ENCODE results near the gene PROSER2. TPM values are rescaled to one million over a fixed set of nuclear protein-coding genes. Genes with fewer than 3 reads are reported as not detected.

PROSER2 gene
- total and polyA plus RNA-seq, 2 donors (not counting 1 experiment from before 2014, with no cell fraction given): 0.07 TPM; not detected in 1

DNA sequence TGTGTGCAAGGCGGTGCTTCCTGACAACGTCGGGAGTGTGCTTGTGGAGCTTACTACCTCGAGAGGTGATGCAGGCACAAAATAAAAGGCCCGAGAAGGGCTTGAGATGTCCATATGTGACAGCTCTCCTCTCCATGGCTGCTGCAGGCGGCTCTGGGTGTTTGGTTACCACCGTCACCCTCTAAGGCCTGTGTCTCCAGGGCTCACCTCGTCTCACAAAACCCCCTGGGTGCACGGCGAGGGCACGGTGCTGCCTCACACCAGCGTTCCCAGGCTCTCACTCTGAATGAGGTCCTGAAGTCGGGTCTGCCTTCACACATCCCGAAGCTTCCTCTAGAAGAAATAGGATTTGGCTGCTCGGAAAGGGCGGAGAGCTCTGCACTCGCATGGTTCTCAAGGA lies 32.9 kb downstream of the PROSER2 start:
- Mint-ChIP-seq H3K4me1 (no peaks in the 10 kb centered on the region), H3K4me3 (no peak overlapping the region), H3K27ac (no peak overlapping the region), H3K9me3 (ENCODE audit: insufficient read depth) (no peaks in the 10 kb centered on the region), H3K27me3 (no peaks in the 10 kb centered on the region)
- Histone ChIP-seq H3K4me1 (ENCODE audit: control insufficient read depth in 2 of 2, insufficient read depth in 2 of 2, low read length in 2 of 2) (no peaks in the 10 kb centered on the region), H3K4me2 (replicated peaks; ENCODE audit: low read depth, low read length, poor library complexity, severe bottlenecking) (no peak overlapping the region), H3K9ac (ENCODE audit: low read length) (no peak overlapping the region), H2AFZ (ENCODE audit: insufficient read depth, low read depth, low read length, poor library complexity, severe bottlenecking) (no peak overlapping the region), H3K36me3 (replicated peaks in 1 of 2; ENCODE audit: control extremely low read depth in 1 of 2, control insufficient read depth in 1 of 2, extremely low read depth in 1 of 2, insufficient read depth in 2 of 2, low read length in 1 of 2) (no peaks in the 10 kb centered on the region), H3K27ac (ENCODE audit: low read length in 2 of 2) (no peak overlapping the region), H3K9me3 (ENCODE audit: control extremely low read depth in 1 of 3, control insufficient read depth in 2 of 3, insufficient read depth in 1 of 3, low read length in 2 of 3) (no peaks in the 10 kb centered on the region), H3K79me2 (ENCODE audit: control insufficient read depth, insufficient read depth, low read length) (no peaks in the 10 kb centered on the region), H3K4me3 (ENCODE audit: control extremely low read depth in 1 of 5, extremely low read depth in 1 of 5, insufficient read depth in 1 of 5, low read depth in 2 of 5, low read length in 4 of 5) (no peak overlapping the region), H3K27me3 (replicated peaks in 1 of 4; ENCODE audit: control extremely low read depth in 1 of 4, control insufficient read depth in 3 of 4, insufficient read depth in 4 of 4, low read length in 3 of 4) (no peaks in the 10 kb centered on the region), H4K20me1 (ENCODE audit: control insufficient read depth, insufficient read depth, low read length, poor library complexity, severe bottlenecking) (no peaks in the 10 kb centered on the region)
- no peak for DNase-seq
- ChIA-PET POLR2A (no interaction called here), CTCF (interaction anchor here (0.9 kb wide), 1 partner anchor 58 kb away, joined by 3 read pairs; no protein-coding TSS in a partner anchor)
- intact Hi-C loops (cut with micrococcal nuclease): no loop called here
- 93% methylated on average over 17 of the region's 17 CpGs for WGBS (ENCODE audit: insufficient coverage)
- ATAC-seq (ENCODE audit: low read depth): no peak
- no peak for TF ChIP-seq EZH2 (IDR thresholded peaks at IDR 0.05; ENCODE audit: borderline replicate concordance, insufficient read depth, low read depth, low read length, poor library complexity, severe bottlenecking)
- TF ChIP-seq, protein P1, sequence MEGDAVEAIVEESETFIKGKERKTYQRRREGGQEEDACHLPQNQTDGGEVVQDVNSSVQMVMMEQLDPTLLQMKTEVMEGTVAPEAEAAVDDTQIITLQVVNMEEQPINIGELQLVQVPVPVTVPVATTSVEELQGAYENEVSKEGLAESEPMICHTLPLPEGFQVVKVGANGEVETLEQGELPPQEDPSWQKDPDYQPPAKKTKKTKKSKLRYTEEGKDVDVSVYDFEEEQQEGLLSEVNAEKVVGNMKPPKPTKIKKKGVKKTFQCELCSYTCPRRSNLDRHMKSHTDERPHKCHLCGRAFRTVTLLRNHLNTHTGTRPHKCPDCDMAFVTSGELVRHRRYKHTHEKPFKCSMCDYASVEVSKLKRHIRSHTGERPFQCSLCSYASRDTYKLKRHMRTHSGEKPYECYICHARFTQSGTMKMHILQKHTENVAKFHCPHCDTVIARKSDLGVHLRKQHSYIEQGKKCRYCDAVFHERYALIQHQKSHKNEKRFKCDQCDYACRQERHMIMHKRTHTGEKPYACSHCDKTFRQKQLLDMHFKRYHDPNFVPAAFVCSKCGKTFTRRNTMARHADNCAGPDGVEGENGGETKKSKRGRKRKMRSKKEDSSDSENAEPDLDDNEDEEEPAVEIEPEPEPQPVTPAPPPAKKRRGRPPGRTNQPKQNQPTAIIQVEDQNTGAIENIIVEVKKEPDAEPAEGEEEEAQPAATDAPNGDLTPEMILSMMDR (IDR thresholded peaks at IDR 0.05): no peak

DNA sequence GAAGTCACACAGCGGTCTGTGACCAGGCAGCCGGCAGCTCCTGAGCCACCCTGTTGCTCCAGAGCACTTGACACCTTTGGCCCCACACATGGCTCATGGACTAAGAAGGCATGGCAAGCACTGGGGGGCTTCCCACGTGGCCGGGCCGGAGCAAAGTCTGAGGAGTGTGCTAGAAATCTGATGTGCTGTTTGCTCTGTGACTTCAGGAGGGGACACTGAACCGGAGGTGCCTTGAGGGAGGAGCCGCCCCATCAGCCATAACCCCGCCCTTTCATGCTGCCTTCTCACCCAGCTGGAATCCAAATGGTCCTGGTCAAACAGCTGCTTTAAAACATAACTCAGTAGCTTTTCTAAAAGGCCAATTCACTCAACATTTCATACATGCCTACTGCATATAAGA lies 33.5 kb downstream of the PROSER2 start:
- intact Hi-C loops (cut with micrococcal nuclease): no loop called here
- Mint-ChIP-seq H3K4me1 (no peaks in the 10 kb centered on the region), H3K27ac (no peak overlapping the region), H3K27me3 (no peaks in the 10 kb centered on the region), H3K9me3 (ENCODE audit: insufficient read depth) (no peaks in the 10 kb centered on the region), H3K4me3 (no peak overlapping the region)
- Histone ChIP-seq H3K4me3 (ENCODE audit: control extremely low read depth in 1 of 5, extremely low read depth in 1 of 5, insufficient read depth in 1 of 5, low read depth in 2 of 5, low read length in 4 of 5) (no peak overlapping the region), H2AFZ (ENCODE audit: insufficient read depth, low read depth, low read length, poor library complexity, severe bottlenecking) (no peak overlapping the region), H3K4me2 (replicated peaks; ENCODE audit: low read depth, low read length, poor library complexity, severe bottlenecking) (no peak overlapping the region), H3K4me1 (ENCODE audit: control insufficient read depth in 2 of 2, insufficient read depth in 2 of 2, low read length in 2 of 2) (no peaks in the 10 kb centered on the region), H3K27ac (ENCODE audit: low read length in 2 of 2) (no peak overlapping the region), H3K36me3 (replicated peaks in 1 of 2; ENCODE audit: control extremely low read depth in 1 of 2, control insufficient read depth in 1 of 2, extremely low read depth in 1 of 2, insufficient read depth in 2 of 2, low read length in 1 of 2) (no peaks in the 10 kb centered on the region), H3K27me3 (replicated peaks in 1 of 4; ENCODE audit: control extremely low read depth in 1 of 4, control insufficient read depth in 3 of 4, insufficient read depth in 4 of 4, low read length in 3 of 4) (no peaks in the 10 kb centered on the region), H3K79me2 (ENCODE audit: control insufficient read depth, insufficient read depth, low read length) (no peaks in the 10 kb centered on the region), H3K9me3 (ENCODE audit: control extremely low read depth in 1 of 3, control insufficient read depth in 2 of 3, insufficient read depth in 1 of 3, low read length in 2 of 3) (no peaks in the 10 kb centered on the region), H3K9ac (ENCODE audit: low read length) (no peak overlapping the region), H4K20me1 (ENCODE audit: control insufficient read depth, insufficient read depth, low read length, poor library complexity, severe bottlenecking) (no peaks in the 10 kb centered on the region)
- ChIA-PET CTCF (interaction anchor here (0.9 kb wide), 1 partner anchor 58 kb away, joined by 3 read pairs; no protein-coding TSS in a partner anchor), POLR2A (no interaction called here)
- ATAC-seq (ENCODE audit: low read depth): no peak
- TF ChIP-seq, protein P1 (IDR thresholded peaks at IDR 0.05): no peak
- no peak for TF ChIP-seq EZH2 (IDR thresholded peaks at IDR 0.05; ENCODE audit: borderline replicate concordance, insufficient read depth, low read depth, low read length, poor library complexity, severe bottlenecking)
- WGBS (ENCODE audit: insufficient coverage): 93% methylated on average over 3 of the region's 8 CpGs
- no peak for DNase-seq
